Parietal lobe (tissue), 2 donors: ENCODE measurements around the gene NUMB. TPM values are rescaled to one million over a fixed set of nuclear protein-coding genes. Genes with fewer than 3 reads are reported as not detected.

Source experiments
- small RNA-seq: library from RNA; depleted of rRNA; stranded (forward); fragments of <200 nt; gene quantifications from one replicate; pipeline ENCODE3, GENCODE V24; 2014; ENCODE audit warnings: low replicate concordance
- total RNA-seq: library from RNA; depleted of rRNA; stranded (reverse); fragments of >200 nt; gene quantifications from one replicate; pipeline ENCODE4 v1.2.3, GENCODE V29; 2014

NUMB gene
- 52.3 TPM for total RNA-seq

DNA sequence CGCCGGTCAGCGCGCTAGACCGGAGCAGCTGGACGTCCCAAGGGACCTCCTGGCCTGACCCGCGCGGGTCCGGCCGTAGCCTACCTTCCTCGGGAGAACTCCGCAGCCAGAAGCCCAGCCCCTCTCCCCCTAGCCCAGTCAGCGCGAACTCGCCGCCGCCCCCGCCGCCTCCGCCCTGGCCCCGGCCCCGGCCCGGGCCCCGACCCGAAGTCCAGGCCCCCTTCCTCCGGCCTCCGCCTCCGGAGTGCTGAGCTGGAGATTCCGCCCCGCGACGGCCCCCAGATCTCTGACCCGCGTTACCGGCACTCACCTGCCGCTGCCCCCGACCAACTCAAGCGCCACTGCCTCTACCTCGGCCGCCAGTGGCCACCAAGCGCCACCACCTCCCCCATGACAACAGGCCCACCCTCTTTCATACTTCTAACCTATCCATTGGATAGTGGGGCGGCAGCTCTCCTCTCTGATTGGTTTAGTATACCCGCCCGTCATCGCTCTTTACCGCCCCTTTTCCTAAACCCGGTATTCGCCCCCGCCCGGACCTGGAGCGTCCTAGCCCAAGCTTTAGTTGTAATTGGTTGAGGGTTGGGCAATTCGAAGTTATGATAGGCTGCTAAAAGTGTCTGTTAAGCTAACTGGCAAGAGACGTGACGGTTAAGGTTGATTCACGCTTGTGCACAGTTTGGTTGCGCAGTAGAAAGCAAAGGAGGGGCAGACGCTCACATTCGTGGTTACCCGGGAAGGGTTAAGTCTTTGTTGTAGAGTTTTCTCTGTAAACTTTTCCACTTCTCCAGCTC is at the start of gene NUMB:
Gene NUMB (minus strand): TSS at position 364 of the 794 bp plus-strand sequence. CDS start 102,795 bp downstream, outside the sequence.

DNA sequence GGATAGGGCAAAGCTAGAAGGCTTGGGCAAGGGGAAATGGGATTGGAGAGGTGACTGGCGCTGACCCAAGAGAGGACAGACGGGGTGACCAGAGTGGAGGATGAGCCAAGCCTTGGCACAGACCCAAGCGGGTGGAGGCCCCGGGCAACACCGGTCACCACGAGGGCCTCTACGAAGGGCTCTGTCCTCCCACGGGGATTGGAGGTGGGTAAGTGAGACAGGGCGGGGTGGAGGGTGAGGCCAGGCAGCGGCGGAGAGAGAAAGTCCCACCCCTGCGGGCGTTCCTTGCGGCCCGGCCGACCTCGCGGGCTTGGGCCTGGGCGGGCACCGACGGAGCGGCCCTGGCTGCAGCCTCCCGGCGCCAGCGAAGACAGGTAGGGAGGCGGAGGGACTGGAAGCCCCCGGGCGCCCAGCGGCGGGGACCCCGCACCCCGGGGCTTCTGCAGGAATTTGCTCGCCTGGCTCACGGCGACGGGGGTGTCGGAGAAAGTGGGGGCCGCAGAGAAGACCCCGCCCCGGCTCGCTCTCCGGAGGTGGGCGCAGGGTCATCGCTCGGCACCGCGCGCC is 221.0 kb downstream of the NUMB start, which contains the start of gene PAPLN:
Gene PAPLN (plus strand): TSS at position 288 of the 567 bp plus-strand sequence. CDS start 2,273 bp downstream, outside the sequence.

Small RNA genes within 50 kb of the gene (small RNA-seq; reads per million reads assigned to genes)
- gene RNU6-419P = not detected

Other genes starting within 250 kb of the NUMB start
- 0.63 TPM for gene PAPLN, start 221.0 kb downstream of the NUMB start, total RNA-seq
- 30.0 TPM for gene RIOX1, start 32.4 kb upstream of the NUMB start, total RNA-seq
- gene ACOT1, start 78.6 kb upstream of the NUMB start, total RNA-seq = 2.8 TPM
- gene HEATR4, start 100.4 kb upstream of the NUMB start, total RNA-seq = 2.2 TPM
- 23.8 TPM for gene ACOT2, start 110.7 kb upstream of the NUMB start, total RNA-seq
- gene ACOT4, start 133.3 kb upstream of the NUMB start, total RNA-seq = 1.6 TPM
- not detected for gene ACOT6, start 154.0 kb upstream of the NUMB start, total RNA-seq
- 21.9 TPM for gene DNAL1, start 186.4 kb upstream of the NUMB start, total RNA-seq